ENCODE data around the gene STARD13.

STARD13 gene

GRCh38 chr13:33217256-33217655 is 68.3 kb downstream of the STARD13 start:
- no peak for DNase-seq

GRCh38 chr13:33213797-33214196 is 71.8 kb downstream of the STARD13 start:
- no peak for DNase-seq

GRCh38 chr13:33213024-33213768 is 72.4 kb downstream of the STARD13 start:
- no peak for DNase-seq

GRCh38 chr13:33212396-33212795 is 73.2 kb downstream of the STARD13 start:
- DNase-seq, result no peak

GRCh38 chr13:33210090-33210489 is 75.5 kb downstream of the STARD13 start:
- no peak for DNase-seq

- DNase-seq, result no peak
Observed at GRCh38 chr13:33208290-33209220, 77.0 kb downstream of the STARD13 start.

- no peak for DNase-seq
Observed at GRCh38 chr13:33207615-33207961, 78.0 kb downstream of the STARD13 start.

GRCh38 chr13:33206945-33207614 is 78.5 kb downstream of the STARD13 start:
- no peak for DNase-seq

GRCh38 chr13:33206425-33206824 is 79.1 kb downstream of the STARD13 start:
- DNase-seq, result no peak

- no peak for DNase-seq
Observed at GRCh38 chr13:33205804-33206221, 79.7 kb downstream of the STARD13 start.

- DNase-seq, result no peak
Observed at GRCh38 chr13:33205224-33205623, 80.3 kb downstream of the STARD13 start.

GRCh38 chr13:33204130-33204927 is 81.2 kb downstream of the STARD13 start:
- no peak for DNase-seq

GRCh38 chr13:33202644-33203169 is 82.8 kb downstream of the STARD13 start:
- no peak for DNase-seq

GRCh38 chr13:33201659-33202058 is 83.9 kb downstream of the STARD13 start:
- no peak for DNase-seq

- DNase-seq, result no peak
Observed at GRCh38 chr13:33199289-33199850, 86.2 kb downstream of the STARD13 start.

- no peak for DNase-seq
Observed at GRCh38 chr13:33197541-33197971, 88.0 kb downstream of the STARD13 start.

- no peak for DNase-seq
Observed at GRCh38 chr13:33196767-33197166, 88.8 kb downstream of the STARD13 start.

GRCh38 chr13:33195693-33196464 is 89.7 kb downstream of the STARD13 start:
- no peak for DNase-seq

- no peak for DNase-seq
Observed at GRCh38 chr13:33194820-33195692, 90.5 kb downstream of the STARD13 start.

GRCh38 chr13:33193428-33193974 is 92.1 kb downstream of the STARD13 start:
- DNase-seq, result no peak

Data from CD4-positive, alpha-beta T cell treated with Interleukin-15 for 1 hour (primary cell).